NCI-H2227 (cell line): Measurements from ENCODE around the gene ITGA11.
"Not testable (repeated sequence)": the region's sequence is repeated elsewhere in the genome, so short reads cannot be mapped to it uniquely, and the experiment has no call there.

Source experiments
- DNase-seq: peaks from one replicate; lab custom pipeline; 2025; ENCODE audit not compliant: unreplicated experiment; lab: John Stamatoyannopoulos, UW

ITGA11 gene

DNA sequence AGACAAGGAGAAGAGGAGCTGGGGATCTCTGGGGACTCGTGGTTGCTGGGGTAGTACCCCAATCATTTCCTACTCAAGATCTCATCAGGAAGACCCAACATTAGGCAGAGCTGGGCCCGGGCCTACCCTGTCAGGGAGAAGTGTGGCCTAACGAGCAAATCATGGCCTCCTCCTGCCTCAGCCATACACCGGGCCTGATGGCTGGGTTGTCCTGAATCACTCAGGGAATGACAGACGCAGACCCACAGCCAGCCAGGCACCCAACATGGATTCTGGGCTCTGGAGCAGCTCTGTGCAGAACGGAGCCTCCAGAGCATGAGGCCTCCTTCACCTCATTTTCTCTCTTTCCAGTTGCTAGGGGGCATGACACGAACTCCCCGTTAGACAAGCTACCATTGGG, 19.7 kb downstream of the ITGA11 start:
- DNase-seq = no peak

DNA sequence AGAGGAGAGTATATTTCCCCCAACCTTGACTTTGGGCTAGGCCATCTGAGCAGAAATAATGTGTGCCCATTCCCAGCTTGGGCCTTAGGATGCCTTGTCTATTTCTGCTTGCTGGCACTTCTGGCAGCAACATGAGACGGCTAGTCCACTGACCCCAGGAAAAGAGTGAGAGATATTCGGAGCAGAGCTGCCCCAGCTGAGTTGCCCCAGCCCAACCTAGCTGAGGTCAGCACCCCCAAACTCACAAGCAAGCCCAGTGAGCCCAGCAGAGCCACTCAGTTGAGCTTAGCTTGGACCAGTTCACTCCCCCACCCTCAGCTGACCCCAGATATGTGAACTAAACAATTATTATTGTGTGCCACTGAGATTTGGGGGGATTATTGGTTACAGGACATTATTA, 20.2 kb downstream of the ITGA11 start:
- no peak for DNase-seq

DNA sequence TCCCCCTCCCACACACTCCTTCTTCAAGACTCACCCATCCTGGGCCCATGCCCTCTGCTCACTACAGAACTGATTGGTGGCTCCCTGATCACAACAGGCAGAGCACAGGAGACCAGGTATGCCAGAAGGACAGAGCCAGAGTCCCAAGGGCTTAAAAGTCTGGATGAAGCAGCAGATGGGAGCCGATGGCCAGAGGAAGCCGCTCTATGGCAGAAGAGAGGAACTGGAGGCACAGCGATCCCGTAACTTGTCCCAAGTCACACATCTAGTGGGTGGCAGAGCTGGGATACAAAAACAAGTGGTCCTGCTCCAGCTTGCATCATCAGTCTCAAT, 20.7 kb downstream of the ITGA11 start:
- DNase-seq = no peak

DNA sequence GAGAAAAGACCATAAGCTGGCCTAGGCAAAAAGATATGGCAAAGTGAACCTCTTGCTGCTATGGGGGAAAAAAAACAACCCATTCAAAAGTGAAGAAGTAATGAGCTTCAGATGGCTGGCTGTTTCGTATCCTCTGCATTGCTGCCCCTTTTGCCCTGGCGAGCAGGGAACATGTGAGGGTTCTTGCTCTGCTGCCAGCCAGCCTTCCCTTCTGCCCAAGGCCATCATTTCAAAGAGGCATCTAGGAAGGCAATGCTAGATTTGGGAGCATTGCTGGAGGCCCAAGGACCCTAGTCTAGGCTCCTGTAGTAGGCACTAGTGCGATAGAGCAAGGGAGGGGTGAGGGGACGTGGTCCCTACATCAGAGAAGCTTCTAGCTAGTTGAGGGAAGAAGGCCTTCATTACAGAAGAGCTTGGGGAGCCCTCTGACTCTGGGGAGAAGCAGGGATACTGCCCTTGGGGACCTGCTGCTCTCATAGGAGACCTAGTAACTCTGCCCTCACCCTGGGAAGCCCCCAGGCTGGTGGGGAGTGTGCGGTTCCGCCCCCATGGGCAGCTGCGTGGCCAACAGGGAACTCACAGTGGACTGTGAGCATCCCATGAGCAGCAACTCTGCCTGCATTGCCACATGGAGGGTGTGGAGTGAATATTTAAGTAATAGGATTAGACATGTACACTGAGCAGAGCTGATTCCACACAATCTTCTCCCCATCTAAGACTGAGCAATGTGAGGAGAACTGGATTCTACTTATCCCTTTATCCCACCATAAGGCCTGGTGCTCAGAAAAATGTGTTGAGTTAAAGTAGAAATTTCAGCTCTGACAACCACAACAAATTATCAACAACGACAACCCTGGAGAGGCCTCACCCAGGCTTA, 21.3 kb downstream of the ITGA11 start:
- DNase-seq = no peak

DNA sequence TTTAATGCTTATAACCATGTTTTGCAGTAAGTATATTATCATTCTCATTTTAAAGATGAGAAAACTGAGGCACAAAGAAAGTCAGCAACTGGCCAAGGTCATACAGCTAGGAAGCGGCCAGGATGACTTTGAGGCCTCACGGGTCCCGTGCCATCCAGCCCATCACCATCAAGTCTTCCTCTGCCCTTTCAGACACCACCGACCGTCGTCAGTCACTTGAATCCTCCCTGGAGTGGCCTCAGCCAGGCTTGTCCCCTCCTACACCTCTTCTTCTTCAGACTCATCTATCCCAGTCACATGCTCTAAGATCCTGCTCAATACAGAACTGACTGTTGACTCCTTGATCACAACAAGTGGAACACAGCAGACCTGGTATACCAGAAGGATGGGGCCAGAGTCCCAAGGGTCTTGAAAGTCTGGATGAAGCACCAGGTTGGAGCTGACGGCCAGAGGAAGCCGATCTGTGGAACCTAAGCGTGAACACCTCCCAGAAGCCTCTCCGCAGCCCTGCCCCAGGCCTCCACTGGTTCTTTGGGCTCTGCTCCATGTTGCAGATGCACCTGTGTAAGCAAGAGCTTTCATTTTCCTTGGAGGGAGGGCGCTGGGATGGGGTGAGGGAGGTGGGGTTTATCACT, 22.1 kb downstream of the ITGA11 start:
- DNase-seq = no peak

DNA sequence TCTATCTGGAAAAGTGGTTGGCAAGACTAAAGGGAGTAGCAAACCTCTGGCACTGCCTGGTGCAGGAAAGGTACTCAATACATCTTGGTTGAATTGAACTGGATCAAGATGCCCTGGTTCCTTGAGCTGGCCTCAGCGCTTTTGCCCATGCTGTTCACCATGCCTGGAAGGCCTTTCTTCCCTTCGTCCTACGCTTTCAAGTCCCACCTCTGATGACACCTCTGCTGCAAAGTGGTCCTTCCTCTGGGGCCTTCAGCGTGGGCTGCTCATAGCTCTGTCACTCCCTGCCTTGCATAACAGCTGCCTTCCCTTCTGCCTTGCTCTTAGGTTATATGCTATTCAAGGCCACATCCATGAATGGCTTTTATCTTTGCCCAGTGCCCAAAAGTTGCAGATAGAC, 23.0 kb downstream of the ITGA11 start:
- no peak for DNase-seq

DNA sequence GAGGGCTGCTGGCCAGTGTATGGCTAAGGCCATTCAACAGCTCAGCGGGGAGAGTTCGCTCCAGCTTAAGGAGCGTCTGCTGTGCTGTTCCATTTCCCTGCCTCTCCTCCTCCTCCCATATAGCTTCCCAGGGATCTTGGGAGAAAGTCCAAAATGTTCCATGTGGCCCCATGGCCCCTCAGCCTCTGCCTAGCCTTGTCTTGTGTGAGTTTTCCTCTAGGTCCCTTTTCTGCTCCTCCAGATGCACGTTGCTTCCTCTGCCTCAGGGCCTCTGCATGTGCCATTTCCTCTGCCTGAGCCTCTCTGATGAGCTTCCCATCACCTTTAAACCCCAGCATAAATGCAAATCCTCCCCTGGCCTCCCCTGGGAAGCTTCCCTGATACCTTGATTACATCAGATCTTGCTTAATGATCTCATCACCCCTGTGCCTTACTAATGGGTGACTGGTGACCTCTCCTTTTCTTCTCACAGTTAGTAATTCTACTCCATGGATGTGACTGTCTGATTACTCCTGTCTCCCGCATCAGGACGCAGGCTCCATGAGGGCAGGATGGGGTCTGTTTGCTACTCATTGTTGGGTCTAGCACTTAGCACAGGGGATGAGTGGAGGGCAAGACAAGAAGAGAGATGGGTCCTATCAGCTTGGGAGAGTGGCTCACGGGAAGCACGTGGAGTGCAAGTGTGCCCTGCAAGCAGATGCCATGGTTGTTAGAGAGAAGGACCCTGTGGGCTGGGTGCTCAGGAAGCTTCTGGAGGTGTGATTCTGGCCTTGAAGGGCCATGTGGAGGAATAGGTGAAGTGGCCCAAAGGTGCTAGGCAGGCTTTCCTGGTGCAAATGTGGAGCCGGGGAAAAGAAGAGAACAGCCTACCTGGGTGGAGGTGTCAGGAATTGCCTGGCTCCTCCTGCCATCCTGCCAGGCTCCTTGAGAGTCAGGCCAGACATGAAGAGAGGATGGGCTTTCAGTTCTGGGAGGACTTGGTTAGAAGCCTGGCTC, 23.8 kb downstream of the ITGA11 start:
- no peak for DNase-seq

DNA sequence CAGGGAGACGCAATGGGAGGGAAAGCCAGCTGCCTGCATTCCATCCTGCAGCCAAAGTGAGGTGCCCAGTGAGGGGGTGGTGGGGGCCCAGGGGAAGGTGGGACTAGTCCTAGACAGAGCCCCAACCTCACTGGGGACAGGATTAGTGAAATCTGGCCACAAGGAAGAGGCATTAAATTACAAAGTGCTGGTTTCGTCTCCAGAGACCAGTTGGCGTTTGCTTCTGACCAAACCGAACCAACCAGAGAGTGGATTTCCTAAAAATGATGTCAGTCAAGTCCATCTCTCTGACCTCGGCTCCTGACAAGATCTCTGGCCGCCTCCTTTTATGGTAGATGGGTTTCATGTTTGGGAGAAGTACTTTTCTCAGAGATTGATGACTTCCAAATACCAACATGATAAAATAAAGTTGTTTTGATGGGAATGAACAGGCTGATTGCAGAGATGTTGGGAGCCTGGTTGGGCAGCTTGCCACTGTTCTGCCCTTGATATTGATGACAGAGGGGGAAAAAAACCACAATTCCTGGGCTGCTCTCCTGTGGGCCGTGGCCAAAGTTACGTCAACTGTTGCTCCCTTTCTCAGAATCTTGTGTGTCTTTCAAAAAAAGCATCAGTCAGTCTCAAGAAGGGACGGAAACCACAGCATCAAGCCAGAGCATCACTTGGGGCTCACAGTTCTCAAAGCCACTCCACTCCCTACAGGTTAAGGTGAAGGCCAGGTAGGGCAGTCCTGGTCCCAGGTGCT, 24.6 kb downstream of the ITGA11 start:
- DNase-seq = no peak

DNA sequence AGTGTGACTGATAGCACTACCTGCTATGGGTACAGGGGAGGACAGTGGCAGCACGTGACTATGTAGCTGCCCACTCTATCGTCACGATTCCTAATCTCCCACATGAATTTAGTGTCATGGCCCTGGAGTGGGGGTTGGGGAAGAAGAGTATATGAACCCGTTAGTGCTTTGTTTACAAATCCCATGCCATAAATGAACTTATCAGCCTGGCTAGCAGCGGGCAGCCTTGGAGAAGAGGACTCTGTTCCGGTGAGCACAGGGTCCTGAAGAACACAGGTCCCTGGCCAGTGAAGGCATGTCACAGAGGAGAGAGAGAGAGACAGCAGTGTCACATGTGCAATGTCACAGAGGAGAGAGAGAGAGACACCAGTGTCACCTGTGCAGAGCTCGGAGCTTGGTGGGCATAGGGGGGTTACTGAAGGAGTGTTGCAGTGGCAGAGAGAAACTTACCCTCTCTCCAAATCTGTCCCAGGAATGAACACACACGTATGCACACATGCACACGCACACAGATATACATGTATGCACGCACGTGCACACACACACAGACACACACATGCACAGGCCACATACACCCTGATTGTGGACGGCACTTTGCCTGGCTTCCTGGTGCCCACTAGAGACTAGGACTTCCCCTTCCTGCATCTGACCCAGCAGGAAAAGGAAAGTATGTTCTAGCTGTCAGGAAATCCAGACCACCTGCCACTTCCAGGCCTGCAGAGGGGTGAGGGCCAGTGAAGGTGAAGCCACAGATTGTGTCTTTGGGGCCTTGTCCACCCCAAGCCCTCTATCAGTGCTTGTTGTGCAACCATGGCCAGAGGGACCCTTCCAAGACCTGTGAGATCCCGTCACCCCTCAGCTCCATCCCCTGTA, 26.3 kb downstream of the ITGA11 start:
- DNase-seq = no peak

DNA sequence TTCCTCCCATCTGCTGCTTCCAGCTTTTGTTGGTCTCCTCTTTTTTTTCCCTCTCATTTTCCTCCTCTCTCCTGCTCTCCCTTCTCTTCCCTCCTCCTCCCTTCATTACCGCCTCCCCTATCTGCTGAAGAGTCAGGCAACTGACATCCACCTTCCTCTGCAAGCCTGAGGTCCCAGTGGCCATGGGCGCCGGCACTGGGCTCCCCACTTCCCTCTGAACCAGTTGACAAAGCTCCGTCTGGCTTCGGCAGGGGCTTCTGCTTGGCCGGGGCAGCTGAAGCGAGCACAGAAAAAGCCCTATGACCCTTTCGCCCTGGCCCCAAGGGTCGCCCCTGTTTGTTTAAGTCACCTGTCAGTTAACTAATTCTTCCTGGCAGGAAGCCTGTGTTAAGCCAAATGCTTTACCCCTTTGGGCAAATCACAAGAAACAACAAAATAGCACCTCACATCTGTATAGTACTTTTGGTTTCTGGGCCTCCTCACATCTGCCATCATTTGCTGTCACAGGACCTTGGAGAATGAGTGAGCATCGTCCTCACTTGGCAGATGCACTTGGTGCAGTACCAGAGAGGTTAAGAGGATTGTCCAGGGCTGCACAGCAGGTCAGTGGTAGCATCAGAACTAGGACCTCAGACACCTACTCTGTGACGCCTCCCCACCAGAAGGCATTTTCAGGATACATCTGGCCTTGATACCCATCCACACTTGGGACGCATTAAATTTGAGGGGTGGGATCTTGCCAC, 27.7 kb downstream of the ITGA11 start:
- DNase-seq = no peak

DNA sequence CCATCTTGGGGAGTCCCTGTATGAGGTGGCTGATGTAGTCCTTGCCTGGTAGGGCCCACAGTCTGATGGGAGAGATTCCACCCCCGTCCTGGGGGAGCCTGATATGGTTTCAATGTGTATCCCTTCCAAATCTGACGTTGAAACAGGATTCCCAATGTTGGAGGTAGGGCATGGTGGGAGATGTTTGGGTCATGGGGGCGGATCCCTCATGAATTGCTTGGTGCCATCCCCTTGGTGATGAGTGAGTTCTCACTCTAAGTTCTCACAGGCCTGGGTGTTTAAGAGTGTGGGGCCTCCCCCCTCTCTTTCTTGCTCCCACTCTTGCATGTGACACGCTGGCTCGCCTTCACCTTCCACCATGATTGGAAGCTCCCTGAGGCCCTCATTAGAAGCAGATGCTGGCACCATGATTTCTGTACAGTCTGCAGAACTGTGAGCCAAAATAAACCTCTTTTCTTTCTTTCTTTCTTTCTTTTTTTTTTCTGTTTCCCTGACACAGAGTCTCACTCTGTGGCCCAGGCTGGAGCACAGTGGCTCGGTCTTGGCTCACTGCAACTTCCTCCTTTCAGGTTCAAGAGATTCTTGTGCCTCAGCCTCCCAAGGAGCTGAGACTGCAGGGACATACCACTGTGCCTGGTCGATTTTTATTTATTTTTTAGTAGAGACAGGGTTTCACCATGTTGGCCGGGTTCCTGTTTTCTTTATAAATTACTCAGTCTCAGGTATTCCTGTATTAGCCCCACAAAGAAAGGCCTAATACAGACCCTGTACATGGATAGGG, 28.6 kb downstream of the ITGA11 start:
- no peak for DNase-seq

DNA sequence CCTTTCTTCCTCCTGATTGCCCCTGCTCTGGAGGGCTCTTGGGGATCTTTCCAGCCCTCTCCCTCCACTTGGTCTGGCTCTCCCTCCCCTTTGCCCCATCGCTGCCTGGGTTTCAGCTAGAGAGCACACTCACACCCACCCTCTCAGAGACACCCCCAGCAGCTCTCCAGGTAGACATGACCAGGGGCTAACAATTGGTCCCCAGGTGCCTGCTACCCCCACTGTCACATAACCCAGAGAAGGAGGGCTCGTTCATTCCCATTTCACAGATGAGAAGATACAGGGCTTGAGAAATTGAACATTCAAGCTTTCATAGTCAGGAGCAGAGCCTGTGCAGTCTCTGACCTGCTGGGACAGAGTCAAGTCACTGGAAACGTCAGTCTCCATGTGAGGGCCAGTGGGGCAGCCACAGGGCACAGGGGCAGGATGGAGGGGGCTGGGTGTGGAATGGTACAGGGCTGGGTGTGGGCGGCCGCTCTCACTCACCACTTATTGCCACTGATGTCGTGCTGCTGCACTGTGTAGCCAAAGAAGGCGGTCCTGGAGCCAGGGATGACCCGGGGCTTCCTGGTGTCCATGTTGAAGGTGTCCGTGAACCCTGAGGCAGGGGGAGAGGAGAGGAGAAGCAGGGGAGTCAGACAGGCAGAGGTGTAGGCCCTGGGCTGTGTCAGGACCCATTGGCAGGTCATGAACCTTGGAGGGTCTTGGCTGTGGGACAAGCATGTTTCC, 29.4 kb downstream of the ITGA11 start:
- no peak for DNase-seq

DNA sequence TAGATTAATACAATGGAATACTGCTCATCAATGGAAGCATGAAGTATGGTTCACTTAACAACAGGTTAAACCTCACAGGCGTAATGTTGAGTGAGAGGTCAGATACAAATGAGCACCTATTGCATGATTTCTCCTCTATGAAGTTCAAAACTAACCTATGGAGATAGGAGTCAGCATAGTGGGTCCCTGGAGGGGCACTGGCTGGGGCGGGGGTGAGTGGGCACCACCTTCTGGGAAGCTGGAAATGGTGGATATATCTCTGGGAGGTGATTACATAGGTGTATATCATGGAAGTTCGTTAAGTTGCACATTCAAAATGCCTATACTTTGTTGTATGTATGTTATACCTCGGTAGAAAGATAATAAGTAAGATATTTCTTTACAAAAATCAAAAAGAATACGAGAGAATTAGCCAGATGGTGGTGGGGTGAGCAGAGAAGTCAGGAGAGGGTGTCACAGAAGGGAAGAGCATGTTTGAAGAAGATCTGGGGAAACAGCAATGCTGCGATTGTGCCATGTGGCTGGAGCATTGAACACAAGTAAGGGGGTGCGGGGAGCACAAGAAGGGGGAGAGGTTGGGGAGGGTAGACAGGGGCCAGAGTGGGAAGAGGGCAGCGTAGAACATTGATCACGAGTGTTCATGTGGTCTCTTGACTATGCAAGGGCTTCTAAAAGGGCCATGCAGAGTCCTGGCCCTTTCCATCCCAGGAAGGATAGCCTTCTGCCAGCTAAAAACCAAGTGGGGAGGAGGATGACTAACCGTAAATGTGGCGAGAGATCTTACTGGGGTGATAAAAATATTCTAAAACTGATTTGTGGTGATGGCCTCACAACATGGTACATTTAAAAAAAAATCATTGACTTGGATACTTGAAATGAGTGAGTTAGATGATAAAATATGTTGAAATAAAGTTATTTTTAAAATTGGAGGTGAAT, 30.2 kb downstream of the ITGA11 start:
- DNase-seq = no peak

DNA sequence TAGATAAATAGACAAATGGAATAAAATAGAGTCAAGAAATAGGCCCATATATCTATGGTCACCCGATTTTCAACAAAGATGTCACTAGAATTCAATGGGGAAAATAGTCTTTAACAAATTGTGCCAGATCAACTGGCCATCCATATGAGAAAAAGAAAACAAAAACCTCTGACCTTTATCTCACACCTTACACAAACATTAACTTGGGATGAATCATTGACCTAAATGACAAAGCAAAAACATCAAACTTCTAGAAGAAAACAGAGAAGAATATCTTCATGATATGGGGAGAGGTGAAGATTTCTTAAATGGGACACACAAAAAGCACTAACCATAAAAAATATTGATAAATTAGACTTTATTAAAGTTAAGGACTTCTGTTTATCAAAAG, 31.9 kb downstream of the ITGA11 start:
- DNase-seq = no peak

DNA sequence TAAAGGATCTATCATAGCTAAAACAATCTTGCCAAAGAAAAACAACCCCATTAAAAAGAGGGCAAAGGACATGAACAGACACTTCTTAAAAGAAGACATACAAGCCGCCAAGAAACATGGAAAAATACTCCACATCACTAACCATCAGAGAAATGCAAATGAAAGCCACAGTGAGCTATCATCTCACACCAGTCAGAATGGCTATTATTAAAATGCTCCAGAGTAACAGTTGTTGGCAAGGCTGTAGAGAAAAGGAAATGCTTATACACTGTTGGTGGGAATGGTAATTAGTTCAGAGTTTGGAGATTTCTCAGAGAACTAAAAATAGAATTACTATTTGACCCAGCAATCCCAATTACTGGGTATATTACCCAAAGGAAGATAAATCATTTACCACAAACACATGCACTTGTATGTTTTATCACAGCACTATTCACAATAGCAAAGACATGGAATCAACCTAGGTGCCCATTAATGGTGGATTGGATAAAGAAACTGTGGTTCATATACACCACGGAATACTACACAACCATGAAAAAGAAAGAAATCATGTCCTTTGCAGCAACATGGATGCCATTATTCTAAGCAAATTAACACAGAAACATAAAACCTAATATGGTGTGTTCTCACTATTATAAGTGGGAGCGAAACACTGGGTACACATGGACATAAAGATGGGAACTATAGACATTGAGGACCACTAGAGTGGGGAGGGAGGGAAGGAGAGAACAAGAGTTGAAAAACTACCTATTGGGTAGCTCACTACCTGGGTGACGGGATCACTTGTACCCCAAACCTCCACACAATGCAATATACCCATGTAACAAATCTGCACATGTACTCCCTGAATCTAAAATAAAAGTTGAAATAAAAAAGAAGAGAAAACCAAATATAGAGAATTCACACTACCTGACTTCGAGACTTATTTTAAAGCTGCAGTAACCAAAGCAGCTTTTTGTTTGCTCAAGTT, 32.6 kb downstream of the ITGA11 start:
- no peak for DNase-seq

DNA sequence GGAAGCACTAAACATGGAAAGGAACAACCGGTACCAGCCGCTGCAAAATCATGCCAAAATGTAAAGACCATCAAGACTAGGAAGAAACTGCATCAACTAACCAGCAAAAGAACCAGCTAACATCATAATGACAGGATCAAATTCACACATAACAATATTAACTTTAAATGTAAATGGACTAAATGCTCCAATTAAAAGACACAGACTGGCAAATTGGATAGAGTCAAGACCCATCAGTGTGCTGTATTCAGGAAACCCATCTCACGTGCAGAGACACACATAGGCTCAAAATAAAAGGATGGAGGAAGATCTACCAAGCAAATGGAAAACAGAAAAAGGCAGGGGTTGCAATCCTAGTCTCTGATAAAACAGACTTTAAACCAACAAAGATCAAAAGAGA, 34.0 kb downstream of the ITGA11 start:
- DNase-seq = not testable (repeated sequence)
